Measurements from ENCODE around the gene CRLF2. TPM values are rescaled to one million over a fixed set of nuclear protein-coding genes. Genes with fewer than 3 reads are reported as not detected.

CRLF2 gene
- total RNA-seq, 2 experiments from 2014 or later = 0.43 to 0.51 TPM

DNA sequence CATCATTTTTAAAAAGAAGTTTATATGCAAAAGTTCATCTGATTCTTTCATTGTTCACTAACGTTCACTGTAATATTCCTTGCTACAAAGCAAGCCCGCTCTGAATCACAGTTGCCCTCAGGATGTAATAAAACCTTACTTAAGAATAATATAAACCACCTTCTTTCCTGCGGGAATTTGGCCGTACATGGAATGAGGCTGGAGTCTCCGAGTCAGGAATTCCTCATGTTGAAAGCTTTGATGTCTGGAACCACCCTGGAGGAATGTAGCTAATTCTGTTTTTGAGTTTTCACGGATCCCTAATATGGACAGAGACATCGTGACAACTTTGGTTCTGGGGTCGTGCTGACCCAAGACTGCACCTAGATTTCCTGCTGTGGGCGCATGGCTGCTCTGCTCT is 58.5 kb downstream of the CRLF2 start:
- intact Hi-C loops (cut with micrococcal nuclease) = no loop called here
- no peaks in the 10 kb centered on the region for H3K9me3 Mint-ChIP-seq
- CTCF ChIA-PET = no interaction called here
- no peaks in the 10 kb centered on the region for H3K36me3 Mint-ChIP-seq (ENCODE audit: low read depth)
- ATAC-seq (no peak), DNase-seq (no peak)
- H3K27ac Mint-ChIP-seq = no peak overlapping the region
- POLR2A ChIA-PET = no interaction called here
- no peaks in the 10 kb centered on the region for H3K4me1 Mint-ChIP-seq (ENCODE audit: low read depth)
- H3K4me3 Mint-ChIP-seq = no peak overlapping the region
- TF ChIP-seq, protein P1, sequence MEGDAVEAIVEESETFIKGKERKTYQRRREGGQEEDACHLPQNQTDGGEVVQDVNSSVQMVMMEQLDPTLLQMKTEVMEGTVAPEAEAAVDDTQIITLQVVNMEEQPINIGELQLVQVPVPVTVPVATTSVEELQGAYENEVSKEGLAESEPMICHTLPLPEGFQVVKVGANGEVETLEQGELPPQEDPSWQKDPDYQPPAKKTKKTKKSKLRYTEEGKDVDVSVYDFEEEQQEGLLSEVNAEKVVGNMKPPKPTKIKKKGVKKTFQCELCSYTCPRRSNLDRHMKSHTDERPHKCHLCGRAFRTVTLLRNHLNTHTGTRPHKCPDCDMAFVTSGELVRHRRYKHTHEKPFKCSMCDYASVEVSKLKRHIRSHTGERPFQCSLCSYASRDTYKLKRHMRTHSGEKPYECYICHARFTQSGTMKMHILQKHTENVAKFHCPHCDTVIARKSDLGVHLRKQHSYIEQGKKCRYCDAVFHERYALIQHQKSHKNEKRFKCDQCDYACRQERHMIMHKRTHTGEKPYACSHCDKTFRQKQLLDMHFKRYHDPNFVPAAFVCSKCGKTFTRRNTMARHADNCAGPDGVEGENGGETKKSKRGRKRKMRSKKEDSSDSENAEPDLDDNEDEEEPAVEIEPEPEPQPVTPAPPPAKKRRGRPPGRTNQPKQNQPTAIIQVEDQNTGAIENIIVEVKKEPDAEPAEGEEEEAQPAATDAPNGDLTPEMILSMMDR (IDR thresholded peaks at IDR 0.05) = no peak
- no peaks in the 10 kb centered on the region for H3K27me3 Mint-ChIP-seq

DNA sequence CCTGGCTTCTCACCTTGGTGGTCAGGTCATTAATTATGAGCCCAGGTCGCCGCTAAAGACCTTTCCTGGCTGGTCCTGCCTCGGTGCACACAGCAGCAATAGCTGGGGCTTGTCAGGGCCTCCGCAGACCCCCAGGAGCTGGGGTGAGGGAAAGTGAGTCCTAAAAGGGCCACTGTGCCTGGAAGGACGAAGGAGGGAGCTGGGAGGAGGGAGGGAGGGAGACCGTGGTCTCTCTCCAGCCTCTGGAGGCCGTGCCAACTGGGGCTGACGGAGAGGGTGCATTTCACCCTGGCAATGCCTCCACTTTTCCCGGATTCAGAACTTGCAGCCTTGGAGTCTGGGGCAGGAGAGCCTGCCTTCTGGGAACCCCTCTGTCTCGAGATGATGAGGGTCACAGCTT is 60.4 kb downstream of the CRLF2 start:
- Mint-ChIP-seq H3K27me3 (no peaks in the 10 kb centered on the region), H3K36me3 (ENCODE audit: low read depth) (no peaks in the 10 kb centered on the region), H3K9me3 (no peaks in the 10 kb centered on the region), H3K4me1 (ENCODE audit: low read depth) (no peaks in the 10 kb centered on the region), H3K27ac (no peak overlapping the region), H3K4me3 (no peak overlapping the region)
- no peak for ATAC-seq
- ChIA-PET POLR2A (no interaction called here), CTCF (no interaction called here)
- intact Hi-C loops (cut with micrococcal nuclease) = no loop called here
- DNase-seq = no peak
- TF ChIP-seq, protein P1 (IDR thresholded peaks at IDR 0.05) = no peak

DNA sequence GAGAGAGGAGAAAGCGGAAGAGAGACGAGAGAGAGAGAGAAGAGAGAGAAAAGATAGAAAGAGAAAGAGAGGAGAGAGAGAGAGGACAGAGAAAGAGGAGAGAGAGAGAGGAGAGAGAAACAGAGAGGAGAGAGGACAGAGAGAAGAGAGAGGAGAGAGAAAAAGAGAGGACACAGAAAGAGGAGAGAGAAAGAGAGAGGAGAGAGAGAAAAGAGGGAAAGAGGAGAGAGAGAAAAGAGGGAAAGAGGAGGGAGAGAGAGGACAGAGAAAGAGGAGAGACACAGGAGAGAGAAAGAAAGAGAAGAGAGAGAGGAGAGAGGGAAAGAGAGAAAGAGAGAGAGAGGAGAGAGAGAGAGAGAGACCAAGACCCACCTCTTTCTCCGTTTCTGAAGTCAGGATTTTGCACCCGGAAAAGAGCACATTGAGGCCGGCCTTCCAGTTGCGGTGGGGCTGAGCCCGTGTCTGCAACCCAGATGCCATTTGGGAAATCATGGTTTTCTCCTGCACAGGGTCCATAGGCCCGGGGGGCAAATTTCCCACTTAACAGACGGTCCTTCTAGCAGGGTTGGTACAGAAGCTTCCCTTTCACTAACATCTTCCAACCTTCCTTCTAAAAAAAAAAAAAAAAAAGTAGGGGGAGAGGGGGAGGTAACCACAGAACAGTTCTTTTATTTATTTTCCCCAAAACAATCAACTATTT is 60.9 kb downstream of the CRLF2 start:
- no peak for DNase-seq
- ChIA-PET POLR2A (no interaction called here), CTCF (no interaction called here)
- Mint-ChIP-seq H3K9me3 (no peaks in the 10 kb centered on the region), H3K27ac (no peak overlapping the region), H3K4me3 (no peak overlapping the region), H3K36me3 (ENCODE audit: low read depth) (no peaks in the 10 kb centered on the region), H3K27me3 (no peaks in the 10 kb centered on the region), H3K4me1 (ENCODE audit: low read depth) (no peaks in the 10 kb centered on the region)
- intact Hi-C loops (cut with micrococcal nuclease) = no loop called here
- no peak for ATAC-seq
- TF ChIP-seq, protein P1 (IDR thresholded peaks at IDR 0.05) = no peak

- TF ChIP-seq, protein P1 (IDR thresholded peaks at IDR 0.05) = no peak
- H3K4me1 Mint-ChIP-seq (ENCODE audit: low read depth) = no peaks in the 10 kb centered on the region
- intact Hi-C loops (cut with micrococcal nuclease) = no loop called here
- ATAC-seq = no peak
- no peaks in the 10 kb centered on the region for H3K36me3 Mint-ChIP-seq (ENCODE audit: low read depth)
- no peak overlapping the region for H3K4me3 Mint-ChIP-seq
- CTCF ChIA-PET = no interaction called here
- H3K27ac Mint-ChIP-seq = no peak overlapping the region
- no peak for DNase-seq
- POLR2A ChIA-PET = no interaction called here
- H3K9me3 Mint-ChIP-seq = no peaks in the 10 kb centered on the region
- H3K27me3 Mint-ChIP-seq = no peaks in the 10 kb centered on the region
Observed at GRCh38 chrX:1150569-1151347, 61.7 kb downstream of the CRLF2 start.

Data from activated CD8-positive, alpha-beta T cell treated with anti-CD3 and anti-CD28 coated beads for 36 hours (primary cell).